IMR-90 (cell line): Measurements from ENCODE around the gene PRXL2B. TPM values are rescaled to one million over a fixed set of nuclear protein-coding genes. Genes with fewer than 3 reads are reported as not detected.

Source experiments
- ATAC-seq: fragments of 200-7000 bp; cut with Tn5 transposase; 2 replicates; pipeline ENCODE4 v1.9.1; 2020; ENCODE audit warnings: low read depth, mild to moderate bottlenecking, moderate library complexity
- BruUV-seq: library from RNA; stranded (reverse); fragments of 400-500 nt; replicated peaks from 2 replicates; lab custom pipeline; 2021; lab: Mats Ljungman, UMichigan
- CTCF ChIA-PET: fragments of 300-600 bp; formaldehyde crosslinking; extraction: SDS; loops from one replicate; lab custom pipeline; 2021; ENCODE audit warnings: antibody characterized with exemption; lab: Yijun Ruan, JAX
- POLR2A ChIA-PET: fragments of 300-600 bp; sonication (Branson Sonifier 250); formaldehyde crosslinking; loops from one replicate; lab custom pipeline; 2022; ENCODE audit warnings: antibody characterized with exemption; ENCODE audit not compliant: unreplicated experiment; lab: Charles Lee
- DNase-seq: peaks from one replicate; pipeline ENCODE4 v3.0.0; 2013
- H2AFZ ChIP-seq: replicated peaks from 2 replicates; pipeline ENCODE3; 2013; ENCODE audit warnings: low read length, mild to moderate bottlenecking; ENCODE audit not compliant: poor library complexity
- H2AK5ac ChIP-seq: 2 replicates; pipeline ENCODE4 v1.6.1; 2013; ENCODE audit warnings: low read depth, low read length, inconsistent platforms
- H2AK9ac ChIP-seq: replicated peaks from 2 replicates; pipeline ENCODE3; 2013; ENCODE audit warnings: mild to moderate bottlenecking, low read depth, low read length, moderate library complexity; ENCODE audit not compliant: poor library complexity
- H2BK120ac ChIP-seq: 2 replicates; pipeline ENCODE4 v1.6.1; 2013; ENCODE audit warnings: low read depth, low read length, inconsistent platforms
- H2BK15ac ChIP-seq: 3 replicates; pipeline ENCODE4 v1.6.1; 2013; ENCODE audit warnings: low read depth, low read length, inconsistent platforms
- H2BK20ac ChIP-seq: 2 replicates; pipeline ENCODE4 v1.6.1; 2013; ENCODE audit warnings: low read depth, mild to moderate bottlenecking, inconsistent platforms, low read length, moderate library complexity
- H2BK5ac ChIP-seq: 2 replicates; pipeline ENCODE4 v1.6.1; 2013; ENCODE audit warnings: mild to moderate bottlenecking, low read depth, low read length, inconsistent platforms; ENCODE audit not compliant: poor library complexity, severe bottlenecking
- H3K14ac ChIP-seq: replicated peaks from 2 replicates; pipeline ENCODE4 v1.6.1; 2013; ENCODE audit warnings: low read depth, low read length, inconsistent platforms
- H3K18ac ChIP-seq: 2 replicates; pipeline ENCODE4 v1.6.1; 2013; ENCODE audit warnings: low read depth, low read length, control low read depth
- H3K23ac ChIP-seq: 2 replicates; pipeline ENCODE4 v1.6.1; 2013; ENCODE audit warnings: low read depth, low read length, inconsistent platforms
- H3K27ac ChIP-seq: 2 replicates; pipeline ENCODE4 v1.5.1; 2013; ENCODE audit warnings: mild to moderate bottlenecking, control low read depth, low read length; ENCODE audit not compliant: insufficient read depth
- H3K27me3 ChIP-seq: 2 replicates; pipeline ENCODE4 v1.6.1; 2013; ENCODE audit warnings: low read length; ENCODE audit not compliant: control insufficient read depth, insufficient read depth
- H3K36me3 ChIP-seq: 2 replicates; pipeline ENCODE4 v1.6.1; 2013; ENCODE audit warnings: low read length, mixed read lengths; ENCODE audit not compliant: control insufficient read depth, insufficient read depth
- H3K4ac ChIP-seq: 2 replicates; pipeline ENCODE4 v1.6.1; 2013; ENCODE audit warnings: low read depth, low read length, inconsistent platforms
- H3K4me1 ChIP-seq: 2 replicates; pipeline ENCODE4 v1.6.1; 2013; ENCODE audit warnings: low read length, mixed read lengths; ENCODE audit not compliant: control insufficient read depth, insufficient read depth
- H3K4me2 ChIP-seq: 2 replicates; pipeline ENCODE4 v1.6.1; 2013; ENCODE audit warnings: low read depth, mild to moderate bottlenecking, control low read depth, low read length, moderate library complexity
- H3K4me3 ChIP-seq: 2 replicates; pipeline ENCODE4 v1.5.1; 2013; ENCODE audit warnings: low read depth, mild to moderate bottlenecking, control low read depth, low read length, moderate library complexity; ENCODE audit not compliant: insufficient read depth
- H3K56ac ChIP-seq: 2 replicates; pipeline ENCODE4 v1.6.1; 2013; ENCODE audit warnings: low read length, inconsistent platforms; ENCODE audit not compliant: insufficient read depth; ENCODE audit errors: extremely low read depth
- H3K79me1 ChIP-seq, 2 experiments: 2 replicates each; pipeline ENCODE4 v1.6.1; 2013; ENCODE audit warnings: low read length in 2 of 2, inconsistent platforms in 1 of 2, low read depth in 1 of 2
- H3K9ac ChIP-seq: 2 replicates; pipeline ENCODE4 v1.6.1; 2013; ENCODE audit warnings: low read depth, low read length, control low read depth
- H3K9me1 ChIP-seq: 2 replicates; pipeline ENCODE4 v1.6.1; 2013; ENCODE audit warnings: low read length, inconsistent platforms; ENCODE audit not compliant: insufficient read depth
- H3K9me3 ChIP-seq: 2 replicates; pipeline ENCODE4 v1.6.1; 2013; ENCODE audit warnings: low read length; ENCODE audit not compliant: control insufficient read depth, insufficient read depth
- H4K20me1 ChIP-seq: 2 replicates; pipeline ENCODE4 v1.6.1; 2013; ENCODE audit warnings: low read length, inconsistent platforms; ENCODE audit not compliant: insufficient read depth
- H4K5ac ChIP-seq: 2 replicates; pipeline ENCODE4 v1.6.1; 2013; ENCODE audit warnings: mild to moderate bottlenecking, low read depth, low read length, control low read depth
- H4K8ac ChIP-seq, 2 experiments: 2 replicates each; pipeline ENCODE4 v1.6.1; 2013; ENCODE audit warnings: low read depth in 2 of 2, low read length in 2 of 2, control low read depth in 1 of 2, inconsistent platforms in 1 of 2
- H4K91ac ChIP-seq: 2 replicates; pipeline ENCODE4 v1.6.1; 2013; ENCODE audit warnings: low read depth, low read length, inconsistent platforms; ENCODE audit not compliant: insufficient read depth
- BHLHE40 ChIP-seq: fragments of 150-350 bp; IDR thresholded peaks from 2 replicates; pipeline ENCODE4 v1.6.1; 2016; ENCODE audit warnings: mild to moderate bottlenecking, low read depth, low read length
- MXI1 ChIP-seq: IDR thresholded peaks from 2 replicates; pipeline ENCODE4 v1.6.1; 2012; ENCODE audit warnings: low read depth, mild to moderate bottlenecking, low read length, moderate library complexity, borderline replicate concordance
- RFX5 ChIP-seq: IDR thresholded peaks from 2 replicates; pipeline ENCODE4 v1.8.0; 2012; ENCODE audit warnings: low read depth, mild to moderate bottlenecking, low read length, moderate library complexity
- WGBS, 2 experiments: methylation state at CpG; one replicate each; pipeline versions ENCODE4 v1.1.5 to v1.1.7; 2013; ENCODE audit warnings: missing lambda C conversion rate in 2 of 2; ENCODE audit not compliant: insufficient read length in 1 of 2; ENCODE audit errors: extremely low coverage in 2 of 2; 5-methylcytosine and 5-hydroxymethylcytosine counted together
- dilution Hi-C: fragments of 300-500 bp; cut with HindIII; formaldehyde crosslinking; loops from one replicate; pipeline ENCODE4 v1.14.3; 2018; ENCODE audit warnings: low sequenced_read_pairs; ENCODE audit not compliant: unreplicated experiment
- in situ Hi-C: fragments of 300-500 bp; cut with MboI; formaldehyde crosslinking; loops from 3 replicates; pipeline ENCODE4 v1.14.3; 2019; ENCODE audit warnings: low sequenced_read_pairs, inconsistent platforms, mixed read lengths
- intact Hi-C: fragments of 100-400 bp; cut with micrococcal nuclease; formaldehyde crosslinking; loops from 2 replicates; pipeline ENCODE4 v1.10.0; 2022
- polyA plus RNA-seq, 3 experiments: library from polyadenylated mRNA; depleted of rRNA; stranded (reverse); fragments of >200 nt; gene quantifications; 2 replicates each; pipeline ENCODE4 v1.2.3, GENCODE V29; 2012; ENCODE audit warnings: low replicate concordance in 1 of 3
- total RNA-seq: library from RNA; depleted of rRNA; stranded (reverse); fragments of >200 nt; gene quantifications from 2 replicates; pipeline ENCODE4 v1.2.3, GENCODE V29; 2012

The PRXL2B gene
- total and polyA plus RNA-seq, 2 of the 4 experiments (the other 2 are of a cell fraction), result 10.9 to 22.3 TPM

DNA sequence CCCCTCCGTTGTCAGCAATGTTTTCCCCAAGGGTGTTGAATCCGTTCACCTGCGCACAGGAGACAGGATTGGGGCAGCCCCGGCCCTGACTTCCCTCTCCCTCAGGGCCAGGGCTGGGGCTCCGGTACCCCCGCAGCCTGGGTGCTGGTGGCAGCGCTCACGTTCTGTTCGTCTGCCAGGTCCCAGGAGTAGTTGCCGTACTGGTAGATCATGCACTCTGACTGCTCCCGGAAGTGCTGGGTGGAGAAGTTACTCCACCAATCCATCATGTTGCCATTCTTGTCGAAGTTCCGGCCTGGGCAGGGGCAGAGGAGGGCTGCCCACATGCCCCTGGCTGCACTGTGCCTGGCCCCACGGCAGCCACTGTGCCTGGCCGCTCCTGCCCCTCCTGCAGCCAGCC lies 6.1 kb downstream of the PRXL2B start:
- 90% methylated on average over 3 of the region's 15 CpGs; no CpG with 5 or more reads in 1 of the 2 experiments for WGBS, 2 experiments
- no peaks in the 10 kb centered on the region for H3K9me1 ChIP-seq
- TF ChIP-seq MXI1 (no peak), BHLHE40 (no peak), RFX5 (no peak)
- H2BK15ac ChIP-seq, result no peak overlapping the region
- no peak overlapping the region for H3K4me3 ChIP-seq
- no peaks in the 10 kb centered on the region for H3K9me3 ChIP-seq
- H3K14ac ChIP-seq, result no peak overlapping the region
- no peaks in the 10 kb centered on the region for H4K20me1 ChIP-seq
- CTCF ChIA-PET, result no interaction called here
- no peak overlapping the region for H2BK20ac ChIP-seq
- H3K79me1 ChIP-seq, result peaks cover 0 to 4% of the 10 kb centered on the region in 2 experiments; a peak in 1 of 4 replicates
- peaks cover 2% of the 10 kb centered on the region; the same call in 1 of the 2 replicates for H3K36me3 ChIP-seq
- no peak overlapping the region for H2BK5ac ChIP-seq
- intact Hi-C loops (no loop called here), in situ Hi-C loops (no loop called here), dilution Hi-C loops (no loop called here)
- no peak overlapping the region for H2BK120ac ChIP-seq
- H3K4me1 ChIP-seq, result peaks cover 3% of the 10 kb centered on the region; the same call in 1 of the 2 replicates
- H3K4me2 ChIP-seq, result no peak overlapping the region
- H4K91ac ChIP-seq, result no peak overlapping the region
- H3K18ac ChIP-seq, result no peak overlapping the region
- no peak overlapping the region for H3K4ac ChIP-seq
- H3K9ac ChIP-seq, result no peak overlapping the region
- H2AK9ac ChIP-seq, result no peak overlapping the region
- H2AK5ac ChIP-seq, result no peak overlapping the region
- BruUV-seq, result no TSS peak
- H3K27me3 ChIP-seq, result no peaks in the 10 kb centered on the region; the same call in 1 of the 2 replicates
- no peak overlapping the region for H4K5ac ChIP-seq
- no peak overlapping the region for H3K23ac ChIP-seq
- POLR2A ChIA-PET, result no interaction called here
- no peak overlapping the region for H4K8ac ChIP-seq
- DNase-seq (no peak), ATAC-seq (no peak)
- H2AFZ ChIP-seq, result no peak overlapping the region
- H3K27ac ChIP-seq, result no peak overlapping the region
- H3K56ac ChIP-seq, result no peak overlapping the region
